HG02763 (cell line): ENCODE results near the gene ZNF443.
"Not testable (repeated sequence)": the region's sequence is repeated elsewhere in the genome, so short reads cannot be mapped to it uniquely, and the experiment has no call there.

Experiments
- ATAC-seq: cut with Tn5 transposase; IDR thresholded peaks from one replicate; pipeline ENCODE4 v1.9.1; 2021; ENCODE audit warnings: mild to moderate bottlenecking, moderate library complexity; ENCODE audit not compliant: unreplicated experiment

Gene ZNF443

DNA sequence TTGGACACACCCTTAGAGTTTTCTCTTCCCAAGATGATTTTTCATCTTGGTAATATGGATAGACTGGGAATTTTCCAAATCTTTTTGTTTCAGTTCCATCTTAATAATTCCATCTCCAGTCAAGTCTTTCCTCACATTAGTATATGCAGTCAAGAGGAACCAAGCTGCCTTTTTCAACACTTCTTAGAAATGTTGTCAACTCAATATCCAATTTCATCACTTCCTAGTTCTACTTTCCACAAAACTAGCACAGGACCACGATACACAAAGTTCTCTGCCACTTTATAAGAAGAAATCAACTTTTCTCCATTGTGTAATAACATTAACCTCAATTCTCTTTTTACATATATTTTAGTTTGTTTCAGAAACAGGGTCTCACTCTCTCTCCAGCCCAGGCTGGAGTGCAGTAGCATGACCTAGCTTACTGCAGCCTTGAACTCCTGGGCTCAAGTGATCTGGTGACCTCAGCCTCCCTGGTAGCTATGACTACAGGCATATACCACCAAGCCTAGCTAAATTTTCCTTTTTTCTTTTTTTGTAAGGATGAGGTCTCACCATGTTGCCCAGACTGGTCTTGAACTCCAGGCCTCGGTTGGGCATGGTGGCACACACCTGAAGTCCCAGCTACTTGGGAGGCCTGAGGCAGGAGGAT, 15.5 kb downstream of the ZNF443 start:
- no peak for ATAC-seq

DNA sequence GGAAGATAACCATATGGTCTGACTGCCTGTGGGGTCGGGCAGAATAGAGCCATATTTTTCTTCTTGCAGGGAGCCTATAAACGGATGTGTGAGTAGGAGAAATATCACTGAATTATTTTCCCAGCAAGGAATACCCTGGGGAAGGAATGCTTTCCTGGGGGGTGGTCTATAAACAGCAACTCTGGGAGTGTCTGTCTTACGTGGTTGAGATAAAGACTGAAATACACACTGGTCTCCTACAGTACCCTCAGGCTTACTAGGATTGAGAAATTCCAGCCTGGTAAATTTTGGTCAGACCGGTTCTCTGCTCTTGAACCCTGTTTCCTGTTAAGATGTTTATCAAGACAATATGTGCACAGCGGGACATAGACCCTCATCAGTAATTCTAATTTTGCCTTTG, 23.5 kb downstream of the ZNF443 start:
- ATAC-seq: not testable (repeated sequence)

DNA sequence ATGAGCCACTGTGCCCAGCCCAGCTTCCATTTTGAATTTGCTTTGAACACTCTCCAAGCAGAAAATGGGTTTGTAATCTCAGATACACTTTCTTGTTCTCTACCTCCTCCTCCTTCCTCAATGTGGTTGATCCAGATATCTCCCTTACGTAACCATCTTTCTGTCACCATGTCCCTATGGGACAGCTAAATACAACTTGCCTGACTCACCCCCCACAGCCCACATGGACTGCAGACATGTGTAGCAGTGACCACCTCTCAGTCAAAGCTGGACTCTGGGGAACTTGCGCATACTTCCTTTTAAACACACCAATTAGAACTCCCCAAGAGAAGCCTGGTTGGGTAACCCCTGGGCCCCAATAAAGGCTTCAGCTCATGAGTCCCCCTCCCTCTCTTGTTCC, 28.9 kb downstream of the ZNF443 start:
- ATAC-seq: no peak

DNA sequence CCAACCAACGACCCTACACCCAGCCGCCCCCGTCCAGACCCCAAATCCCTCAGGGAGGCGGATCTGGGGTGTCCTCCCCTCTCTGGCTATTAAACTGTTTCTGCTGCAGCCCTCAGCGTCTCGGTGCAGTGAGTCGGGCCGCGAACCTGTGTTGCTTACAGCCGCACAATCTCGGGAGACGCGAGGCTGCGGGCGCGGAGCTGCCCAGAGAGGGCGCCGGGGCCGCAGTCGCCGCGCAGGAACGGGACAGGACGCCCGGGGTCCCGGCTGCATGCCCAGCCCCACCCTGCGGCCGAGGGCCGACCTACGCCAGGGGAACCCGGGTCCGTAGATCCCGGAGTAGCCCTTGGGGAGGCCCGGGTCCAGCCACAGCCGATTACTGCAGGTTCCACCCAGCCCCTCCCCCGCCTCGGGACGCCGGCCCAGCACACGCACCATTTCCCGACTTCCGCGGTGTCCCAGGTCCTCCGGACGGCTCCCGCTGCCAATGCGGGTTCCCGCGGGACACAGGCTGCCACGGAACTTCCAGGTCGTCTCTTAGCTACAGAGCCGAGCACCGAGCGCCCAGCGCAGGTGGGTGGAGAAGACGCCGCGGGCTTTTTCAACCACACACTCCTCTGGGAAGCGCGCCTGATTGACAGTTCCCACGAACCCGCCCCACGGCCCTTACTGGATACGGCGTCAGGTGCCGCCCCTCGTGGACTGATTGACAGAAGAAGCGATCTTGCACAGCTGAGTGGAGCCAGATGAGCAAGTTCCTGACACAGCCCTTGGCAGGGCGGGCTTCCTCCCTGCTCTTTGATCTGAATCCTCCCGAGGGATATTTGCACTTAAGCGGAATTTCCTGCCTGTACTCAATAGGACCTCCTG, 40.0 kb downstream of the ZNF443 start, which contains the start of gene ZNF799:
Gene ZNF799 (minus strand): TSS at position 639 of the 870 bp plus-strand sequence. CDS start 201 bp downstream, at position 438.
- ATAC-seq: peak; percentile 89

DNA sequence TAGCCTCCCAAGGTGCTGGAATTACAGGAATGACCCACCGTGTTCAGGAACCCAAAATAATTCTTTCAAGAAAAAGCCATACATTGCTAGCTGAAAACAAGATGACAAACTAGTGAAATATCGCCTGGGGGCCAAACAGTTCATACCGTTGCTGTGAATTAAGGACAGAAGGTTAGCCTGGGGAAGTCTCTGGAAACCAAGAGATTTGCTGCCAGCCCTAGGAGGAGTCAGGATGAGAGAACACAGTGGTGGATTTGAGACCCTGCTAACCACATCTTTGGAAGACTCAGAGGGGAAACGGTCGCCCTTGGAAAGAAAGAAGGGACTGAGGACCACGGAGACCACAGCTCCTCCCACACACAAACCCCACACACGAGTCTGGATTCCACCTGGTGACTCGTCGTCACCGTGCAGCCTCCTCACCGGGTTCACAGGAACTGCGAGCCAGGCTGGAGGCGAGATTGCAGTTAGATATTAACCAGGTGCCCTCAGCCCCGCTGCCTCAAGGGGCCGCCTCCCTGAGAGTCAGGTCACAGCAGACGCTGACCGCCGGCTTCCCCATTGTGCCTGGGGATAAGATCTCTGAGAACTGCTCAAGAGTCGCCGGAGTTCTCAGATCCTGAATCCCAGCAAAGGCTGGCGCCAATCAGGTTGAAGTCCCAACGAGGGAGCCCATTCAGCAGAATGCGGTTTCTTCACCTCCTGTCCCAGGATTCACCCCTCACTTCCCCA, 40.8 kb downstream of the ZNF443 start:
- peak; percentile 31 for ATAC-seq

DNA sequence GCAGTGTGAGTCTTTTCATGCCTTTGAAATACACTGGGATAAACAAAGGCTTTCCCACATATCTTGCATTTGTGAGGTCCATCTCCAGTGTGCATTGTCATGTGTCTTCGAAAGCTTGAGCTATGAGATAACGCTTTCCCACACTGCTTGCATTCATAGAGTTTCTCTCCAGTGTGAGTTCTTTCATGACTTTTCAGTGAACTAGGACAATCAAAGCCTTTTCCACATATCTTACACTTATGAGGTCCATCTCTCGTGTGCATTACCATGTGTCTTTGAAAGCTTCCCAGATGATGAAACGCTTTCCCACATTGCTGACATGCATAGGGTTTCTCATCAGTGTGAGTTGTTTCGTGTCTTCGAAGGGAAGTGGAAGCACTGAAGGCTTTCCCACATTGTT, 49.7 kb downstream of the ZNF443 start:
- ATAC-seq: not testable (repeated sequence)

DNA sequence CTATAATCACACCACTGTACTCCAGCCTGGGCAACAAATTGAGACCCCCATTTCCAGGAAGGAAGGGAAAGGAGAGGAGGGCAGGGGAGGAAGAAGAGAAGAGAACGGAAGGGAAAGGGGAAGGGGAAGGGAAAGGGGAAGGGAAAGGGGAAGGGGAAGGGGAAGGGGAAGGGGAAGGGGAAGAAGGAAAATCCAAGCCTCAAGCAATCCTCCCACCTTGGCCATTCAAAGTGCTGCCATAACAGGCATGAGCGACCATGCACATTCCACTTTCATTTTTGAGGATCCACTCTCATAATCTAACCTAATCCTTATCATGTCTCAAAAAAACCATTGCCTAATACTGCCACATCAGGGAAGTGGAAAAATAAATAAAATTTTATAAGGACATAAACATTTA, 54.5 kb downstream of the ZNF443 start:
- ATAC-seq: not testable (repeated sequence)

DNA sequence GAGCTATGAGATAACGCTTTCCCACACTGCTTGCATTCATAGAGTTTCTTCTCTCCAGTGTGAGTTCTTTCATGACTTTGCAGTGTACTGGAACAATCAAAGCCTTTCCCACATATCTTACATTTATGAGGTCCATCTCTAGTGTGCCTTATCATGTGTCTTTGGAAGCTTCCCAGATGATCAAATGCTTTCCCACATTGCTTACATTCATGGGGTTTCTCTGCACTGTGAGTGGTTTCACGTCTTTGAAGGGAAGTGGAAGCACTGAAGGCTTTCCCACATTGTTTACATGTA, 60.4 kb downstream of the ZNF443 start:
- no peak for ATAC-seq

DNA sequence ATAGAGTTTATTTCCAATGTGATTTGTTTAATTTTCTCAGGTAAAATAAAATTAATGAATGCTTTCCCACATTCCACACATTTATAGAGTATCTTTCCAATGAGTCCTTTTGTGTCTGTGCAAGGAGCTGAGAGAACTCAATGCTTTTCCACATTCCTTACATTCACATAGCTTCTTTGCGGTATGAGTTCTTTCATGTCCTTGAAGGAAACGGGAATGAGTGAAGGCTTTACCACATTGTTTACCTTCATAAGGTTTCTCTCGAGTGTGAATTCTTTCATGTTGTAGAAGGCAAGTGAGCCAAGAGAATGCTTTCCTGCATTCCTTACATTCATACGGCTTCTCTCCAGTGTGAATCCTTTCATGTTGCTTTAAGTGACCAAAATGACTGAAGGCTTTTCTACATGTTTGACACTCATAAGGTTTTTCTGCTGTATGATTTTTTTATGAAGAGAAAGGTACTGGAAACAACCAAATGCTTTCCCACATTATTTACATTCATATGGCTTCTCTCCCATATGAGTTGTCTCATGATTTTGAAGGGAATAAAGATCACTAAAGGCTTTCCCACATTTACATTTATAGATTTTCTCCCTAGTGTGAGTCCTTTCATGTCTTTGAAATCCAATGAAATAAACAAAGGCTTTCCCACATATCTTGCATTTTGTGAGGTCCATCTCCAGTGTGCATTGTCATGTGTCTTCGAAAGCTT, 60.9 kb downstream of the ZNF443 start:
- no peak for ATAC-seq
